Cerebellar cortex (tissue), 1 donor: ENCODE measurements around the gene MYL6B.
"Not testable (repeated sequence)": the region's sequence is repeated elsewhere in the genome, so short reads cannot be mapped to it uniquely, and the experiment has no call there.

Source experiments
- DNase-seq: peaks from one replicate; pipeline ENCODE4 v3.0.0-alpha.2; 2015; ENCODE audit warnings: low spot score

Gene MYL6B

GRCh38 chr12:56153678-56154065 is 1.3 kb downstream of the MYL6B start:
- no peak for DNase-seq

DNA sequence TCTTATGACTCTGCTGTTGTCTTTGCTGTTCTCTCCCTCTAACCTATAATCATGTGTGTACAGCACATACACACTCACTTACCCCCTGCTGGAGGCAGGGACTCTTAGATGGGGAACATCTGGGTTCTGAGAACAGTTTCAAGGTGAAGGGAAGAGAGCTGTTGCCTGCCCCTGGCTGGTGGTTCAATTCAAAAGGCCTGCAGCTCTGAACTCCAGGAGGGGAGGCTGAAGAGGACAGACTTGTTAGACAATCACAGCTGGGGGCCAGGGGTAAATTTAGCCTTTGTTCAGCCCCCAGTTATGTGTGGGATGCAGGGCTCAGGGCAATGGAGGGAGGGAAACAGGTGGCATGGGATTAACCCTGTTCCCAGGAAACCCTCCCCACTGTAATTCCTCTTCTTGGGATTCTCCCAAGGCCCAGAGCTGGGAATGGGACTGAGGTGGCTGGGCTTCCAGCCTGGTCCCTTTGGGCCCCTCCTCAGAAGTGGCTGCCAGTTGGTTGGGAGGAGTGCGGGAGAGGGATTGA is 1.9 kb downstream of the MYL6B start:
- no peak for DNase-seq

- no peak for DNase-seq
These were observed 2.4 kb downstream of the MYL6B start for GRCh38 chr12:56154818-56155217.

DNA sequence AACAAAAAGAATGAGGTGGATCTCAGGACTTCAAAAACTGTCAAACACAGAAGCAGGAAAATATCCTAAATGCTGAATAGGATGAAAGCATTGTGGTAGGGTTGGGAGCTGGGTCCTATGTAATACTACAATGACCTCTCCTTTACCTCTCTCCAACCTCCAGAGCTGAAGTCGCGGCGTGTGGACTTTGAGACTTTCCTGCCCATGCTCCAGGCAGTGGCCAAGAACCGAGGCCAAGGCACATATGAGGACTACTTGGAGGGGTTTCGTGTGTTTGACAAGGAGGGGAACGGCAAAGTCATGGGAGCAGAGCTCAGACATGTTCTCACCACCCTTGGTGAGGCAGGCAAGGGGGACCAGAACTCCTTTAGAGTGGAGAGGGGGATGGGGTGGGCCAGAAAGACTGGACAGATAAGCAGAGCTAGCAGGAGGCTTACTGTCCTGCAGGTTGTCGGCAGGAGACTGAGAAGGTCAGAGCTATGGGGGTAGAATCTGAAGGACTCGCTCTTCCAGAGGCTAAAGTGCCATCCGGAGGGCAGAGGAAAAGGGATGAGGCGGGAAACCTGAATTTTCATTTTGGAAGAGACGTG is 3.0 kb downstream of the MYL6B start:
- no peak for DNase-seq

GRCh38 chr12:56156464-56157200 is 4.2 kb downstream of the MYL6B start:
- not testable (repeated sequence) for DNase-seq

- DNase-seq, result peak; percentile 84
These were observed 5.0 kb downstream of the MYL6B start for GRCh38 chr12:56157201-56158028.

GRCh38 chr12:56158029-56158925 is 5.9 kb downstream of the MYL6B start, which contains the start of gene MYL6:
MYL6 (plus strand) TSS chr12:56158359; CDS start chr12:56158402, 43 bp downstream.
- peak; percentile 100 for DNase-seq

GRCh38 chr12:56158926-56159461 is 6.6 kb downstream of the MYL6B start:
- DNase-seq, result peak; percentile 70

DNA sequence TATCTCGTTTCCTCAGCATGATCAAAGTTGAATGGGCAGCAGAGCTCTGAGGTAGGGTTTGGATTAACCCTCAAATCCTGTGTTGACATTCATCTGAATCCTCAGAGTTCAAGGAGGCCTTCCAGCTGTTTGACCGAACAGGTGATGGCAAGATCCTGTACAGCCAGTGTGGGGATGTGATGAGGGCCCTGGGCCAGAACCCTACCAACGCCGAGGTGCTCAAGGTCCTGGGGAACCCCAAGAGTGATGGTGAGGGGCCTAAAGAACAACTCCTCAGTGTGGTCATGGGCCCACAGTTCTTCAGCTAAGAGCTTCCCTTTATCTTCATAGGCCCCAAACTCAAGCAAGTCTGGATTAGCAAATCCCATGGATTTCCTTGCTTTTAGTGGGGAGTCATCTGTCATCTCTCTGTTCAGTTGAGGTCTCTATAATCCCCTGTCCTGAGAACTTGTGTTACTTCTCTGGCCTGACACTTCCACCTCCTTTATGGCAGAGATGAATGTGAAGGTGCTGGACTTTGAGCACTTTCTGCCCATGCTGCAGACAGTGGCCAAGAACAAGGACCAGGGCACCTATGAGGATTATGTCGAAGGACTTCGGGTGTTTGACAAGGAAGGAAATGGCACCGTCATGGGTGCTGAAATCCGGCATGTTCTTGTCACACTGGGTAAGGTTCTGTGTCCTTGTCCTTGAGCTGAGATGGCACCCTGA is 7.2 kb downstream of the MYL6B start:
- no peak for DNase-seq

GRCh38 chr12:56160193-56160763 is 7.9 kb downstream of the MYL6B start:
- DNase-seq, result no peak

- no peak for DNase-seq
These were observed 8.7 kb downstream of the MYL6B start for GRCh38 chr12:56160894-56161689.

- DNase-seq, result no peak
These were observed 9.4 kb downstream of the MYL6B start for GRCh38 chr12:56161690-56162351.

GRCh38 chr12:56162468-56163290 is 10.3 kb downstream of the MYL6B start:
- DNase-seq, result no peak

- no peak for DNase-seq
These were observed 11.4 kb downstream of the MYL6B start for GRCh38 chr12:56163533-56164344.

GRCh38 chr12:56164345-56164729 is 11.9 kb downstream of the MYL6B start:
- no peak for DNase-seq

- no peak for DNase-seq
These were observed 13.0 kb downstream of the MYL6B start for GRCh38 chr12:56165369-56165768.

- no peak for DNase-seq
These were observed 16.9 kb downstream of the MYL6B start for GRCh38 chr12:56169229-56169759.
